Tibial nerve (tissue), 4 donors: ENCODE measurements around the gene GTSE1.

Experiments
- EP300 ChIP-seq, 2 donors: sonication (generic); formaldehyde crosslinking; IDR thresholded peaks; one replicate each; pipeline ENCODE4 v1.6.1; 2017; ENCODE audit warnings: antibody characterized with exemption in 2 of 2, mild to moderate bottlenecking in 1 of 2
- TF ChIP-seq, protein P1 (sequence below), 5 experiments: fragments of 200-600 bp in 3 of 5; fragments of 450-650 bp in 2 of 5; sonication (generic) in 3 of 5; IDR thresholded peaks; one replicate each; pipeline ENCODE4 v1.5.1; 2016 to 2019; ENCODE audit warnings: antibody characterized with exemption in 5 of 5, mild to moderate bottlenecking in 3 of 5, moderate library complexity in 2 of 5

DNA sequence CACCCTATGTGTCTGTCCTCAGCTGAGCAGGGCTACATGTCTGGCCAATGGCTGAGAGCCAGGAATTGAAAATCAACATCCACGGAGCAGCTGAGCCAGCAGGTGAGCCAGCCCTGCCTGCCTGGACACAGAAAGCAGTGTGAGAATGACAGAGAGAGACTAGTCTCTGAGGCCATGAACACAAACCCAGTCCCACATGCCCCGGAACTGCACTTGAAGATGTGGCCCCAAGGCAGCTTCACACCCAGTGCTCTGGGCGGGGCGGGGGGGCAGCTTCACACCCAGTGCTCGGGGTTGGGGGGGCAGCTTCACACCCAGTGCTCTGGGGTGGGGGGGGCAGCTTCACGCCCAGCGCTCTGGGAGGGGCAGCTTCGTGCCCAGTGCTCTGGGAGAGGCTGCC lies 76.5 kb downstream of the GTSE1 start:
- TF ChIP-seq, protein P1, sequence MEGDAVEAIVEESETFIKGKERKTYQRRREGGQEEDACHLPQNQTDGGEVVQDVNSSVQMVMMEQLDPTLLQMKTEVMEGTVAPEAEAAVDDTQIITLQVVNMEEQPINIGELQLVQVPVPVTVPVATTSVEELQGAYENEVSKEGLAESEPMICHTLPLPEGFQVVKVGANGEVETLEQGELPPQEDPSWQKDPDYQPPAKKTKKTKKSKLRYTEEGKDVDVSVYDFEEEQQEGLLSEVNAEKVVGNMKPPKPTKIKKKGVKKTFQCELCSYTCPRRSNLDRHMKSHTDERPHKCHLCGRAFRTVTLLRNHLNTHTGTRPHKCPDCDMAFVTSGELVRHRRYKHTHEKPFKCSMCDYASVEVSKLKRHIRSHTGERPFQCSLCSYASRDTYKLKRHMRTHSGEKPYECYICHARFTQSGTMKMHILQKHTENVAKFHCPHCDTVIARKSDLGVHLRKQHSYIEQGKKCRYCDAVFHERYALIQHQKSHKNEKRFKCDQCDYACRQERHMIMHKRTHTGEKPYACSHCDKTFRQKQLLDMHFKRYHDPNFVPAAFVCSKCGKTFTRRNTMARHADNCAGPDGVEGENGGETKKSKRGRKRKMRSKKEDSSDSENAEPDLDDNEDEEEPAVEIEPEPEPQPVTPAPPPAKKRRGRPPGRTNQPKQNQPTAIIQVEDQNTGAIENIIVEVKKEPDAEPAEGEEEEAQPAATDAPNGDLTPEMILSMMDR (IDR thresholded peaks at IDR 0.05), result no peak
- TF ChIP-seq EP300 (IDR thresholded peaks at IDR 0.05), result no peak
